Endothelial cell of umbilical vein (primary cell): ENCODE measurements around the gene HPGD.

Source experiments
- CTCF ChIP-seq, 2 donors: IDR thresholded peaks; 1 replicate in 1 of 2; 2 replicates in 1 of 2; pipeline ENCODE4 v1.5.1; 2011; ENCODE audit warnings: low read length in 2 of 2, mild to moderate bottlenecking in 2 of 2, moderate library complexity in 2 of 2, control low read depth in 1 of 2, inconsistent platforms in 1 of 2, low read depth in 1 of 2; ENCODE audit not compliant: insufficient read depth in 1 of 2; ENCODE audit errors: extremely low read depth in 1 of 2
- EZH2 ChIP-seq: IDR thresholded peaks from 2 replicates; pipeline ENCODE4 v1.6.1; 2012; ENCODE audit warnings: borderline replicate concordance, low read depth, mild to moderate bottlenecking, moderate library complexity, low read length, inconsistent platforms; ENCODE audit not compliant: severe bottlenecking
- MYC ChIP-seq: IDR thresholded peaks from one replicate; pipeline ENCODE4 v1.6.1; 2011; ENCODE audit warnings: mild to moderate bottlenecking, low read depth, low read length
- POLR2A ChIP-seq: IDR thresholded peaks from 2 replicates; pipeline ENCODE4 v1.6.1; 2012; ENCODE audit warnings: low read depth, mild to moderate bottlenecking, control low read depth, low read length
- POLR2AphosphoS5 ChIP-seq: IDR thresholded peaks from 2 replicates; pipeline ENCODE4 v1.6.1; 2012; ENCODE audit warnings: low read depth, mild to moderate bottlenecking, control low read depth, low read length, moderate library complexity; ENCODE audit not compliant: insufficient read depth

GRCh38 chr4:174553828-174554227 is 31.5 kb upstream of the HPGD start:
- TF ChIP-seq POLR2A (no peak), CTCF (IDR thresholded peaks at IDR 0.05; ENCODE audit: extremely low read depth in 1 of 2, insufficient read depth in 1 of 2, low read depth in 1 of 2, low read length in 2 of 2) (no peak), POLR2AphosphoS5 (no peak), EZH2 (no peak), MYC (no peak)
